ENCODE measurements around the gene DSCAML1.

GRCh38 chr11:117731722-117732290 lies 65.2 kb downstream of the DSCAML1 start:
- TF ChIP-seq POLR2A (IDR thresholded peaks at IDR 0.05), result no peak
- TF ChIP-seq CTCF (IDR thresholded peaks at IDR 0.05), result no peak

All from uterus (tissue), 2 donors.